Measurements from ENCODE around the gene LRP1B.

DNA sequence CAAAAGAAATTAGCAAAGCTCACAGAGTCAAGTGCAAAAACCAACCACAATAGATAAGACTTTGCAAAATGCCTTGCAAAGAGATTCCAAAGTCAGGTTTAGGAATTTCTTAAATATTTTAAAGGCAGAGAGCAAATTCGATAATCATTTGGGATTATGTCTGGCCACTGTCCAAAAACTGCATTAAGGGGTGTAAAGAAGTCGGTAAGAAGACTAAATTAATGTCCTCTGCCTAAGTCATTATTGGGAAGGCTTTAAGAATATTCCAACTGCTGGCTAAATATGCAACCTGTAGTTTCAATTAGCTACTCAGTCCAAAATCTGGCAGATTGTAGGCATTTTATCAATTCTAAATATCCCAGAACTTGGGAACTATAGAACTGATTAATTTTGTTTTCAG, 13.7 kb upstream of the LRP1B start:
- TF ChIP-seq EP300 (IDR thresholded peaks at IDR 0.05; ENCODE audit: borderline replicate concordance in 1 of 2, low read depth in 2 of 2, low read length in 2 of 2): no peak
- TF ChIP-seq, protein P1, sequence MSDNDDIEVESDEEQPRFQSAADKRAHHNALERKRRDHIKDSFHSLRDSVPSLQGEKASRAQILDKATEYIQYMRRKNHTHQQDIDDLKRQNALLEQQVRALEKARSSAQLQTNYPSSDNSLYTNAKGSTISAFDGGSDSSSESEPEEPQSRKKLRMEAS (IDR thresholded peaks at IDR 0.05): no peak

All from H1 (cell line).